Measurements from ENCODE around the gene TRIP12.
"Not testable (repeated sequence)": the region's sequence is repeated elsewhere in the genome, so short reads cannot be mapped to it uniquely, and the experiment has no call there.

Gene TRIP12

DNA sequence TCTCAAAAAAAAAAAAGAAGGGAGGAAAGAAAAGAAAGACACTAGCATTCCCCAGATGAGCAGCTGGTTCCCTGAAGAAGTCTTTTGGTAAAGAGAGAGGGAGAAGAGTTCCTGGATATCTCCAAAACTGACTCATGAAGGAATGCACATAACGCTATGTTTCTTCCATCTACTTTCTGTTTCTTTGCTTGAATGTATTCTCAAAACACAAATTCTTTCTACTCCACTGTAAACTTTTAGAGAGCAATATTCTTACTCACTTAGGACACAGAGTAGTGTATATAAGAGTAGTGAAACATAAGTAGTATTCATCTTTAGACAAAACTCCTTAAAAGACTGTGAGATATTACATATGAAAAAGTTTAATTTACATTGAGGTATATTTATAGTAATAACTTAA, 64.2 kb downstream of the TRIP12 start:
- TF ChIP-seq, protein P1, sequence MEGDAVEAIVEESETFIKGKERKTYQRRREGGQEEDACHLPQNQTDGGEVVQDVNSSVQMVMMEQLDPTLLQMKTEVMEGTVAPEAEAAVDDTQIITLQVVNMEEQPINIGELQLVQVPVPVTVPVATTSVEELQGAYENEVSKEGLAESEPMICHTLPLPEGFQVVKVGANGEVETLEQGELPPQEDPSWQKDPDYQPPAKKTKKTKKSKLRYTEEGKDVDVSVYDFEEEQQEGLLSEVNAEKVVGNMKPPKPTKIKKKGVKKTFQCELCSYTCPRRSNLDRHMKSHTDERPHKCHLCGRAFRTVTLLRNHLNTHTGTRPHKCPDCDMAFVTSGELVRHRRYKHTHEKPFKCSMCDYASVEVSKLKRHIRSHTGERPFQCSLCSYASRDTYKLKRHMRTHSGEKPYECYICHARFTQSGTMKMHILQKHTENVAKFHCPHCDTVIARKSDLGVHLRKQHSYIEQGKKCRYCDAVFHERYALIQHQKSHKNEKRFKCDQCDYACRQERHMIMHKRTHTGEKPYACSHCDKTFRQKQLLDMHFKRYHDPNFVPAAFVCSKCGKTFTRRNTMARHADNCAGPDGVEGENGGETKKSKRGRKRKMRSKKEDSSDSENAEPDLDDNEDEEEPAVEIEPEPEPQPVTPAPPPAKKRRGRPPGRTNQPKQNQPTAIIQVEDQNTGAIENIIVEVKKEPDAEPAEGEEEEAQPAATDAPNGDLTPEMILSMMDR (conservative IDR thresholded peaks at IDR 0.05): no peak
- no peak overlapping the region for H3K27ac ChIP-seq

DNA sequence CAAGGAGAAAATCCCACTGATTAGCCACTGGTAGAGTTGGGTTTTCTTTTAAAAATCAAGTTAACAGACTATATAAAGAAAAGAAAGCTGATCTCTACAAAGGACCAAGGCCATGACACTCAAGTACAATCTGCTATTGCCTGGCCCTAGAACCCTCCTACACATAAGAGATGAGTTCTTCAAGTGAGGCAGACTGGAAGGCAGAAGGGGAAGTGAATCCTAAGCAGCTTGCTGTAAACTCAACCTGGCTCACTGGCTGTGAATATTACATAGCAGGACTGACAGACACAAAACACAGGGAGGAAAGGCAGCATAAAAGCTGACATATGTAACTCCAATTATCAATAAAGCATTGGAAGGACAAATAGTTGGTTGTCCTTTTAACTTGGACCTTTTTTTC, 65.4 kb downstream of the TRIP12 start:
- TF ChIP-seq, protein P1 (conservative IDR thresholded peaks at IDR 0.05): no peak
- no peak overlapping the region for H3K27ac ChIP-seq

DNA sequence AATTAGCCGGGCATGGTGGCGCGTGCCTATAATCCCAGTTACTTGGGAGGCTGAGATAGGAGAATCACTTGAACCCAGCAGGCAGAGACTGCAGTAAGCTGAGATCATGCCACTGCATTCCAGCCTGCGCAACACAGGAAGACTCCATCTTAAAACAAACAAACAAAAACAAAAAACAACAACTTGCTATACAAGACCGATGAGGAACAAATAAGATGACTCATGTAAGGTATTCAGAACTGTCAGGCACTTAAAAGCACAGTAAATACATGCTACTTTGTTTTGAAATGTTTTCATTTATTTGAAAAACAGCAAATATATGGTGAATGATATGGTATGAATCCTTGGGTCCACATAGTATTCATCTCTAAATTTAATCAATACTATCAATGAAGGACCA, 66.7 kb downstream of the TRIP12 start:
- TF ChIP-seq, protein P1 (conservative IDR thresholded peaks at IDR 0.05): no peak
- no peak overlapping the region for H3K27ac ChIP-seq

DNA sequence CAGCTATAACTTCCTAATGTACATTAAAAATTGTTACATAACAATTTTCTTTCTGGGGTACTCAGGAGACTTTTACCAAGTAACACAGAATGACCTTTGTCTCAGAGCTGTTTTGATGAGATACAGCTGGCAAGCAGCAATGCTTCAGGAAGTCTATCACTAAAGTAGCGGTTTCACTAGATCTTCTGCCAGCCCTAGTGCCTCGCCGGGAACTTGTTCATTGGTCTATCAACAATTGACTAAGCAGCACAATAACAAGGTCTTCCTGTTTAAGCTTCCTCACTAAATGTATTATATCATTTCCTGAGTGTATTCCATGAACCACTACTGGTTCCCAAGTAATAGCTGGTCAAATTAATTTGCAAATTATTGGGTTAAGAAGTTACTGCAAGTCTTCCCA, 69.2 kb downstream of the TRIP12 start:
- no peak overlapping the region for H3K27ac ChIP-seq
- TF ChIP-seq, protein P1 (conservative IDR thresholded peaks at IDR 0.05): no peak

DNA sequence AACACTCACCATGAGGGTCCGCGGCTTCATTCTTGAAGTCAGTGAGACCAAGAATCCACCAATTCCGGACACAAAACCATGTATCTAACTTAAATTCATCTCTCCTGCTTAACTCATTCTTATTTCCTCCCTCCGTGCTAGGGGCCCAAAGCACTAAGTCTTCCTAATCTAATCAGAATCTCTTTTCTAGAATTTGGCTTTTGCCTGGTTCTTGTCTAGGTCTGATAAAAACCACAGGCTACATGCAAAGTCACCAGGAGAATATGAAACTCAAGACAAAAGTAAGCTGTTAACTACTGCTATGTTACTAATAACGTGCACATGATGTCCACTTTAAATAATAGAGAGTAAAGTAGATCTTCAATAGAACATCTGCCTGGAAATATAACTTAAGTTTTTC, 69.9 kb downstream of the TRIP12 start:
- no peak overlapping the region for H3K27ac ChIP-seq
- TF ChIP-seq, protein P1 (conservative IDR thresholded peaks at IDR 0.05): no peak

DNA sequence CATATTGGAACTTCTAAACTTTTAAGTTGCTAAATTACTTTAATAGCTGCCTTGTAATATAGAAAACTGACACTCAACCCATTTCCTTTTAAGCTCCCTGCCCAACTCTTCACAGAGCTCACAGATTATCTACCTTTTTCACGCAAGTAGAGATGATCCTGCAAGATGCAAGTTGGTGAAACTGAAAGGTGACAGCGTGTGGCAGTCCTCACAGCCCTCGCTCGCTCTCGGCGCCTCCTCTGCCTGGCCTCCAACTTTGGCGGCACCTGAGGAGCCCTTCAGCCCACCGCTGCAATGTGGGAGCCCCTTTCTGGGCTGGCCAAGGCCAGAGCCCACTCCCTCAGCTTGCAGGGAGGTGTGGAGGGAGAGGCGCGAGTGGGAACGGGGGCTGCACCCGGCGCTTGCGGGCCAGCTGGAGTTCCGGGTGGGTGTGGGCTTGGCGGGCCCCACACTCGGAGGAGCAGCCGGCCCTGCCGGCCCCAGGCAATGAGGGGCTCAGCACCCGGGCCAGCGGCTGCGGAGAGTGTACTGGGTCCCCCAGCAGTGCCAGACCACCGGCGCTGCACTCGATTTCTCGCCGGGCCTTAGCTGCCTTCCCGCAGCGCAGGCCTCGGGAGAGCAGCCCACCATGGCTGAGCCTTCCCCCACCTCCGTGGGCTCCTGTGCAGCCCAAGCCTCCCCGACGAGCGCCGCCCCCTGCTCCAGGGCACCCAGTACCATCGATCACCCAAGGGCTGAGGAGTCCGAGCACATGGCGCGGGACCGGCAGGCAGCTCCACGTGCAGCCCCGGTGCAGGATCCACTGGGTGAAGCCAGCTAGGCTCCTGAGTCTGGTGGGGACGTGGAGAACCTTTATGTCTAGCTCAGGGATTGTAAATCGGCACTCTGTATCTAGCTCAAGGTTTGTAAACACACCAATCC, 71.2 kb downstream of the TRIP12 start:
- H3K27ac ChIP-seq: not testable (repeated sequence)

DNA sequence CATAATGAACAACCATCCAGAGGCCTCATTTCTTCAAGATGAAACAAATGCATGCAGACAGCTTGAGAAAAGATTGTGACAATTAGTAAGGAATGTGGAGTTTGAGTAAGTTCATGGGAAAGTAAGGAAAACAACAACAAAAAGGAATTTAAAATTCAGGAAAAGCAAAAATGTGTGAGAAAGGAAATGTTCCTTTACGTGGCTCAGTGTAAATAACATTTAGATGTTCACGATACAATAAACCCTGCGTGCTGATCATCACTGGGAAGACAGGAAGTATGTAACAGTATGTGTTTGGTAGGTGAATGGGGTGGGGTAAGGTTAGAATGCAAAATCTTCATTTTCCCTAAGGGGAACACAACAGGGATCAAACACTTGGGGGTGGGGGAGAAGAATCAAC, 72.7 kb downstream of the TRIP12 start:
- peak overlapping the region; percentile 27 for H3K27ac ChIP-seq
- TF ChIP-seq, protein P1 (conservative IDR thresholded peaks at IDR 0.05): no peak

DNA sequence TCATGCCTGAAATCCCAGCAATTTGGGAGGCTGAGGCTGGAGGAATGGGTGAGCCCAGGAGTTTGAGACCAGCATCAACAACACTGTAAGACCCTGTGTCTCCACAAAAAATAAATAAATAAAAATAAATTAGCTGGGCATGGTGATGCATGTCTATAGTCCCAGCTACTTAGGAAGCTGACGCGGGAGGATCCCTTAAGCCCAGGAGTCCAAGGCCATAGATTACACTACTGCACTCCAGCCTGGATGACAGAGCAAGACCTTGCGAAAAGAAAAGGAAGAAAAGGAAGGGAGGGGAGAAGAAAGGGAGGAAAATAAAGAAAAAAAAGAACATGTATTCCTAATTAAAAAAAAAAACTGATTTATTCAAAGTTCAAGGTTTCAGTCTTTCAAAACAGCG, 78.2 kb downstream of the TRIP12 start:
- TF ChIP-seq, protein P1 (conservative IDR thresholded peaks at IDR 0.05): no peak
- no peak overlapping the region for H3K27ac ChIP-seq

All from VCaP (cell line).